Caco-2 (cell line): ENCODE results near the gene DZIP1. TPM values are rescaled to one million over a fixed set of nuclear protein-coding genes. Genes with fewer than 3 reads are reported as not detected.
"Not testable (repeated sequence)": the region's sequence is repeated elsewhere in the genome, so short reads cannot be mapped to it uniquely, and the experiment has no call there.

Experiments used
- Bru-seq: library from RNA; stranded (reverse); fragments of 400-500 nt; gene quantifications from one replicate; lab custom pipeline; 2021; lab: Mats Ljungman, UMichigan
- BruChase-seq, 2 experiments: library from RNA; stranded (reverse); fragments of 400-500 nt; gene quantifications; one replicate each; lab custom pipeline; 2021; lab: Mats Ljungman, UMichigan
- BruUV-seq: library from RNA; stranded (reverse); fragments of 400-500 nt; replicated peaks from 2 replicates; lab custom pipeline; 2021; lab: Mats Ljungman, UMichigan
- CTCF ChIA-PET: fragments of 300-600 bp; sonication (Branson Sonifier 250); formaldehyde crosslinking; loops from one replicate; lab custom pipeline; 2022; ENCODE audit warnings: antibody characterized with exemption; lab: Charles Lee
- POLR2A ChIA-PET: fragments of 300-600 bp; sonication (Branson Sonifier 250); formaldehyde crosslinking; loops from one replicate; lab custom pipeline; 2022; ENCODE audit warnings: antibody characterized with exemption; lab: Charles Lee
- DNase-seq, 2 experiments: peaks; one replicate each; pipeline versions ENCODE4 v3.0.0 to v3.0.0-alpha.2; 2020 to 2022
- H3K27me3 ChIP-seq: replicated peaks from 2 replicates; pipeline ENCODE4 v1.6.0; 2011; ENCODE audit warnings: low read length; ENCODE audit not compliant: control insufficient read depth, insufficient read depth
- H3K36me3 ChIP-seq: 2 replicates; pipeline ENCODE4 v1.5.1; 2011; ENCODE audit warnings: low read length; ENCODE audit not compliant: control insufficient read depth, insufficient read depth
- H3K4me1 ChIP-seq: fragments of 250-450 bp; sonication (Bioruptor Pico); 2 replicates; pipeline ENCODE4 v1.5.1; 2020; ENCODE audit warnings: mild to moderate bottlenecking
- H3K4me3 ChIP-seq: 2 replicates; pipeline ENCODE4 v1.5.1; 2011; ENCODE audit warnings: low read depth, mild to moderate bottlenecking, control low read depth, low read length
- H3K9me3 ChIP-seq: fragments of 250-450 bp; sonication (Bioruptor Pico); 2 replicates; pipeline ENCODE4 v1.5.1; 2020; ENCODE audit warnings: mild to moderate bottlenecking, moderate library complexity
- H3K27ac Mint-ChIP-seq: one replicate; pipeline ENCODE4 v1.8.0; 2022; ENCODE audit warnings: mixed read lengths; ENCODE audit not compliant: unreplicated experiment
- H3K27me3 Mint-ChIP-seq: one replicate; pipeline ENCODE4 v1.8.0; 2022; ENCODE audit warnings: mixed read lengths; ENCODE audit not compliant: insufficient read depth, unreplicated experiment
- H3K36me3 Mint-ChIP-seq: one replicate; pipeline ENCODE4 v1.8.0; 2022; ENCODE audit warnings: mild to moderate bottlenecking, mixed read lengths; ENCODE audit not compliant: insufficient read depth, unreplicated experiment
- H3K4me1 Mint-ChIP-seq: one replicate; pipeline ENCODE4 v1.8.0; 2022; ENCODE audit warnings: low read depth, mixed read lengths; ENCODE audit not compliant: unreplicated experiment
- H3K4me3 Mint-ChIP-seq: one replicate; pipeline ENCODE4 v1.8.0; 2022; ENCODE audit warnings: mild to moderate bottlenecking, moderate library complexity, mixed read lengths; ENCODE audit not compliant: unreplicated experiment
- H3K9me3 Mint-ChIP-seq: one replicate; pipeline ENCODE4 v1.8.0; 2022; ENCODE audit warnings: mixed read lengths; ENCODE audit not compliant: unreplicated experiment
- intact Hi-C: fragments of 100-400 bp; cut with micrococcal nuclease; formaldehyde crosslinking; loops from one replicate; pipeline ENCODE4 v1.10.0; 2022; ENCODE audit not compliant: unreplicated experiment
- long read RNA-seq: library from polyadenylated mRNA; stranded (forward); transcript quantifications from one replicate; pipeline ENCODE4 v2.0.0, GENCODE V29; 2022
- total RNA-seq: library from RNA; stranded (reverse); gene quantifications from 2 replicates; pipeline ENCODE4 v1.2.3, GENCODE V29; 2022
- TF ChIP-seq, protein P1 (sequence below), 2 experiments: fragments of 200-600 bp in 1 of 2; IDR thresholded peaks; 1 replicate in 1 of 2; 2 replicates in 1 of 2; pipeline versions ENCODE4 v1.5.1 to v1.8.0; 2011 to 2022; ENCODE audit warnings: antibody characterized with exemption in 1 of 2, control low read depth in 1 of 2, inconsistent platforms in 1 of 2, low read depth in 1 of 2, low read length in 1 of 2, mild to moderate bottlenecking in 1 of 2, moderate library complexity in 1 of 2; ENCODE audit not compliant: insufficient read depth in 1 of 2, severe bottlenecking in 1 of 2, unreplicated experiment in 1 of 2

DZIP1 gene, protein sequence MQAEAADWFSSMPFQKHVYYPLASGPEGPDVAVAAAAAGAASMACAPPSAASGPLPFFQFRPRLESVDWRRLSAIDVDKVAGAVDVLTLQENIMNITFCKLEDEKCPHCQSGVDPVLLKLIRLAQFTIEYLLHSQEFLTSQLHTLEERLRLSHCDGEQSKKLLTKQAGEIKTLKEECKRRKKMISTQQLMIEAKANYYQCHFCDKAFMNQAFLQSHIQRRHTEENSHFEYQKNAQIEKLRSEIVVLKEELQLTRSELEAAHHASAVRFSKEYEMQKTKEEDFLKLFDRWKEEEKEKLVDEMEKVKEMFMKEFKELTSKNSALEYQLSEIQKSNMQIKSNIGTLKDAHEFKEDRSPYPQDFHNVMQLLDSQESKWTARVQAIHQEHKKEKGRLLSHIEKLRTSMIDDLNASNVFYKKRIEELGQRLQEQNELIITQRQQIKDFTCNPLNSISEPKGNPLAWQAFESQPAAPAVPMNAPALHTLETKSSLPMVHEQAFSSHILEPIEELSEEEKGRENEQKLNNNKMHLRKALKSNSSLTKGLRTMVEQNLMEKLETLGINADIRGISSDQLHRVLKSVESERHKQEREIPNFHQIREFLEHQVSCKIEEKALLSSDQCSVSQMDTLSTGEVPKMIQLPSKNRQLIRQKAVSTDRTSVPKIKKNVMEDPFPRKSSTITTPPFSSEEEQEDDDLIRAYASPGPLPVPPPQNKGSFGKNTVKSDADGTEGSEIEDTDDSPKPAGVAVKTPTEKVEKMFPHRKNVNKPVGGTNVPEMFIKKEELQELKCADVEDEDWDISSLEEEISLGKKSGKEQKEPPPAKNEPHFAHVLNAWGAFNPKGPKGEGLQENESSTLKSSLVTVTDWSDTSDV
- total RNA-seq = 6.5 and 8.1 TPM in 2 replicates
- percentile 47 among the genes with signal in this experiment for Bru-seq, nascent RNA
- percentile 52 among the genes with signal in this experiment for BruChase-seq, experiment 1, labeled RNA remaining after a 2-hour chase
- BruChase-seq, experiment 2, labeled RNA remaining after a 6-hour chase = percentile 49 among the genes with signal in this experiment
- long read RNA-seq, partial matches to known transcripts = 0 of 3 reads
- long read RNA-seq, other reads (novel, unspliced or antisense) = 2 of 3 reads

DNA sequence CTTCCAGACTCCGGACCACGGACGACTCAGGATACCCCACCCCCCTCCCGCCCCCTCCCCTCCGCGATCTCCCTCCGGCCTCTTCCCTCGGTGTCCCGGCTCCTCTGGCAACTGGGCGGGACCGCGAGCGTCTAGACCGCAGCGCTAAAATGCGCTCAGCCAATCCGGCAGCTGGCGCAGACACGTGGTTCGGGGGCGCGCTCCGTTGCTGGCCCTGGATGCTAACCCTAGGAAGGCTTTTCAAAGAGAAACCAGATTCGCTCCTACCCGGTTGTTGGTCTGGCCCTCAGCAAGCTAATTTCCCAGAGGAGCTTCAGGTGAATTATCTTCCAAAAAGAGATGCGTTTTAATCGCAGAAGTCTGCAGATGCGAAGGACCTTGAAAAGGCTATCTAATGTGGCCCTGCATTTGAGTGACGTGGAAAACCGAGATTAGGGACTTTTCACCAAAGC is at the start of gene DZIP1:
DZIP1 (minus strand) TSS at position 106 of the 452 bp plus-strand sequence. CDS start 2,677 bp downstream, outside the sequence.
- H3K27ac Mint-ChIP-seq = no peak within 1 kb of the TSS
- intact Hi-C loops = loop anchor here (1.0 kb wide), 1 partner anchor 12 kb away; no protein-coding TSS in a partner anchor

DNA sequence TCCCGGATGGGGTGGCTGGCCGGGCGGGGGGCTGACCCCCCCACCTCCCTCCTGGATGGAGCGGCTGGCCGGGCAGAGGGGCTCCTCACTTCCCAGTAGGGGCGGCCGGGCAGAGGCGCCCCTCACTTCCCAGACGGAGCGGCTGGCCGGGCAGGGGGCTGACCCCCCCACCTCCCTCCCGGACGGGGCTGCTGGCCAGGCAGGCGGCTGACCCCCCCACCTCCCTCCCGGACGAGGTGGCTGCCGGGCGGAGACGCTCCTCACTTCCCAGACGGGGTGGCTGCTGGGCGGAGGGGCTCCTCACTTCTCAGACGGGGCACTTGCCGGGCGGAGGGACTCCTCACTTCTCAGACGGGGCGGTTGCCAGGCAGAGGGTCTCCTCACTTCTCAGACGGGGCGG is 46.5 kb upstream of the DZIP1 start:
- CTCF ChIA-PET, H3K9me3 ChIP-seq, H3K4me3 ChIP-seq, H3K4me1 ChIP-seq, POLR2A ChIA-PET, H3K27me3 ChIP-seq, H3K4me3 Mint-ChIP-seq, intact Hi-C loops, H3K27ac Mint-ChIP-seq, DNase-seq, BruUV-seq, H3K36me3 ChIP-seq, H3K27me3 Mint-ChIP-seq, H3K4me1 Mint-ChIP-seq: not testable (repeated sequence)
- Mint-ChIP-seq H3K9me3 (peaks cover 30% of the 10 kb centered on the region), H3K36me3 (peaks cover 16% of the 10 kb centered on the region)

More for the DNA sequence above, at the start of gene DZIP1:
- Mint-ChIP-seq H3K27me3 (no peaks in the 10 kb centered on the region), H3K9me3 (no peaks in the 10 kb centered on the region), H3K36me3 (no peaks in the 10 kb centered on the region), H3K4me1 (no peaks in the 10 kb centered on the region), H3K4me3 (peak within 1 kb of the TSS; percentile 81)
- H3K36me3 ChIP-seq = no peaks in the 10 kb centered on the region
- POLR2A ChIA-PET = interaction anchor here (0.6 to 1.5 kb wide), 3 partner anchors 9 to 79 kb away, joined by 3 to 9 read pairs (median 5); partner anchors contain the start of gene DNAJC3
- CTCF ChIA-PET = interaction anchor here (0.6 to 2.1 kb wide), 3 partner anchors 16 to 82 kb away, joined by 3 to 7 read pairs (median 7); no protein-coding TSS in a partner anchor
- TF ChIP-seq, protein P1, sequence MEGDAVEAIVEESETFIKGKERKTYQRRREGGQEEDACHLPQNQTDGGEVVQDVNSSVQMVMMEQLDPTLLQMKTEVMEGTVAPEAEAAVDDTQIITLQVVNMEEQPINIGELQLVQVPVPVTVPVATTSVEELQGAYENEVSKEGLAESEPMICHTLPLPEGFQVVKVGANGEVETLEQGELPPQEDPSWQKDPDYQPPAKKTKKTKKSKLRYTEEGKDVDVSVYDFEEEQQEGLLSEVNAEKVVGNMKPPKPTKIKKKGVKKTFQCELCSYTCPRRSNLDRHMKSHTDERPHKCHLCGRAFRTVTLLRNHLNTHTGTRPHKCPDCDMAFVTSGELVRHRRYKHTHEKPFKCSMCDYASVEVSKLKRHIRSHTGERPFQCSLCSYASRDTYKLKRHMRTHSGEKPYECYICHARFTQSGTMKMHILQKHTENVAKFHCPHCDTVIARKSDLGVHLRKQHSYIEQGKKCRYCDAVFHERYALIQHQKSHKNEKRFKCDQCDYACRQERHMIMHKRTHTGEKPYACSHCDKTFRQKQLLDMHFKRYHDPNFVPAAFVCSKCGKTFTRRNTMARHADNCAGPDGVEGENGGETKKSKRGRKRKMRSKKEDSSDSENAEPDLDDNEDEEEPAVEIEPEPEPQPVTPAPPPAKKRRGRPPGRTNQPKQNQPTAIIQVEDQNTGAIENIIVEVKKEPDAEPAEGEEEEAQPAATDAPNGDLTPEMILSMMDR (IDR thresholded peaks at IDR 0.05; ENCODE audit: insufficient read depth in 1 of 2, low read depth in 1 of 2, low read length in 1 of 2, severe bottlenecking in 1 of 2, unreplicated experiment in 1 of 2) = no peak
- DNase-seq = peak; percentile 74 to 80
- H3K9me3 ChIP-seq = no peaks in the 10 kb centered on the region
- no TSS peak for BruUV-seq
- no peaks in the 10 kb centered on the region for H3K27me3 ChIP-seq
- 0 out of 2 replicates have a peak, but pooled peaks cover 9% of the 10 kb centered on the region for H3K4me1 ChIP-seq
- peak within 1 kb of the TSS; percentile 30 for H3K4me3 ChIP-seq

DNA sequence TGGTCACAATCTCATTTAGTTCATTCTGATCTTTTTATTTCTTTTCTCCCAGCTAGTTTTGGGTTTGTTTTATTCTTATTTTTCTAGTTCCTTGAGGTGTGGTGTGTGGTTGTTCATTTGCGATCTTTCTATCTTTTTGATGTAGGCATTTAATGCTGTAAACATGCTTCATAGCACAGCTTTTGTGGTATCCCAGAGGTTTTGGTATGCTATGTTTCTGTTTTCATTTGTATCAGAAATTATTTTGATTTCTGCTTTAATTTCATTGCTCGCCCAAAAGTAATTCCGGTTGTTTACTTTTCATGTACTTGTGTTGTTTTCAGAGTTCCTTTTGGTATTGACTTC is 45.0 kb upstream of the DZIP1 start:
- Histone ChIP-seq H3K27me3 (no peaks in the 10 kb centered on the region; the same call in 1 of the 2 replicates), H3K4me1 (no peaks in the 10 kb centered on the region), H3K36me3 (peaks cover 2% of the 10 kb centered on the region; the same call in 1 of the 2 replicates), H3K4me3 (no peak overlapping the region), H3K9me3 (peaks cover 9% of the 10 kb centered on the region)
- Mint-ChIP-seq H3K9me3 (peaks cover 31% of the 10 kb centered on the region), H3K36me3 (peaks cover 16% of the 10 kb centered on the region), H3K27me3 (no peaks in the 10 kb centered on the region), H3K4me3 (no peak overlapping the region), H3K27ac (no peak overlapping the region), H3K4me1 (no peaks in the 10 kb centered on the region)
- intact Hi-C loops = no loop called here
- BruUV-seq = no TSS peak
- TF ChIP-seq, protein P1 (IDR thresholded peaks at IDR 0.05; ENCODE audit: insufficient read depth in 1 of 2, low read depth in 1 of 2, low read length in 1 of 2, severe bottlenecking in 1 of 2, unreplicated experiment in 1 of 2) = no peak
- DNase-seq = no peak
- CTCF ChIA-PET = no interaction called here
- POLR2A ChIA-PET = no interaction called here

DNA sequence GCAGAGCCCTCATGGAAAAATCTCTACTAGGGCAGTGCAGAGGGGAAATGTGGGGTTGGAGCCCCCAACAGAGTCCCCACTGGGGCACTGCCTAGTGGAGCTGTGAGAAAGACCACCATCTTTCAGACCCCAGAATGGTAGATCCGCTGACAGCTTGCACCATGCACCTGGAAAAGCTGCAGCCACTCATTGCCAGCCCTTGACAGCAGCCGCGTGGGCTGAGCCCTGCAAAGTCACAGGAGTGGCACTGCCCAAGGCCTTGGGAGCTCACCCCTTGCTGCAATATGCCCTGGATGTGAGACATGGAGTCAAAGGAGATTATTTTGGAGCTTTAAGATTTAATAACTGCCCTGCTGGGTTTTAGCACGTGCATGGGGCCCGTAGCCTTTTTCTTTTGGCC is 40.5 kb upstream of the DZIP1 start:
- CTCF ChIA-PET, DNase-seq, H3K27ac Mint-ChIP-seq, intact Hi-C loops, H3K4me3 Mint-ChIP-seq, H3K4me1 ChIP-seq, H3K27me3 Mint-ChIP-seq, BruUV-seq, H3K27me3 ChIP-seq, H3K9me3 ChIP-seq, H3K4me3 ChIP-seq, H3K36me3 ChIP-seq: not testable (repeated sequence)
- peaks cover 22% of the 10 kb centered on the region for H3K36me3 Mint-ChIP-seq
- peaks cover 17% of the 10 kb centered on the region for H3K4me1 Mint-ChIP-seq
- H3K9me3 Mint-ChIP-seq = peaks cover 40% of the 10 kb centered on the region
- POLR2A ChIA-PET = interaction anchor here (1.5 kb wide), 1 partner anchor 8 kb away, joined by 4 read pairs; the partner anchor contains the start of gene DNAJC3
